NCI-H1417 (cell line): Measurements from ENCODE around the gene PPP1R14D.

Source experiments
- DNase-seq, 3 experiments: peaks; one replicate each; lab custom pipeline; 2025; lab: John Stamatoyannopoulos, UW

The PPP1R14D gene

GRCh38 chr15:40852529-40852928 lies 24.0 kb upstream of the PPP1R14D start:
- no peak for DNase-seq

- DNase-seq, result no peak
These were observed 22.1 kb upstream of the PPP1R14D start for GRCh38 chr15:40850576-40851112.

GRCh38 chr15:40847223-40847961 lies 18.9 kb upstream of the PPP1R14D start:
- peak; percentile 49 to 75 (median 63) for DNase-seq

- DNase-seq, result no peak
These were observed 18.3 kb upstream of the PPP1R14D start for GRCh38 chr15:40846841-40847222.

- peak in 2 of 3 experiments; percentile 18 to 19 for DNase-seq
These were observed 17.2 kb upstream of the PPP1R14D start for GRCh38 chr15:40845511-40846284.

- DNase-seq, result no peak
These were observed 16.5 kb upstream of the PPP1R14D start for GRCh38 chr15:40845036-40845435.

- DNase-seq, result peak in 1 of 3 experiments; percentile 66
These were observed 16.2 kb upstream of the PPP1R14D start for GRCh38 chr15:40844696-40845030.

- peak; percentile 9 to 71 (median 66) for DNase-seq
These were observed 15.6 kb upstream of the PPP1R14D start, which contains the start of gene SPINT1 for GRCh38 chr15:40843885-40844695. Gene SPINT1, plus strand, starts transcription at chr15:40844048. Its CDS starts 507 bp downstream, at chr15:40844555.

- peak in 1 of 3 experiments; percentile 36 for DNase-seq
These were observed 14.9 kb upstream of the PPP1R14D start for GRCh38 chr15:40843261-40843884.

GRCh38 chr15:40841741-40842140 lies 13.2 kb upstream of the PPP1R14D start:
- no peak for DNase-seq

- no peak for DNase-seq
These were observed 10.2 kb upstream of the PPP1R14D start for GRCh38 chr15:40838756-40839155.

- DNase-seq, result no peak
These were observed 7.5 kb upstream of the PPP1R14D start for GRCh38 chr15:40836020-40836419.

- no peak for DNase-seq
These were observed 4.4 kb upstream of the PPP1R14D start for GRCh38 chr15:40832903-40833302.

- DNase-seq, result no peak
These were observed 3.4 kb upstream of the PPP1R14D start for GRCh38 chr15:40831861-40832260.

- DNase-seq, result peak; percentile 68 to 94 (median 86)
These were observed 2.4 kb upstream of the PPP1R14D start for GRCh38 chr15:40830884-40831283.

GRCh38 chr15:40829115-40829514 lies 607 bp upstream of the PPP1R14D start:
- DNase-seq, result peak in 2 of 3 experiments; percentile 6 to 10

GRCh38 chr15:40826423-40827075 lies 2.0 kb downstream of the PPP1R14D start:
- DNase-seq, result no peak

- DNase-seq, result peak in 1 of 3 experiments; percentile 3
These were observed 2.7 kb downstream of the PPP1R14D start for GRCh38 chr15:40825661-40826422.

- peak in 2 of 3 experiments; percentile 4 to 39 for DNase-seq
These were observed 4.8 kb downstream of the PPP1R14D start for GRCh38 chr15:40823572-40824343.
